PFSK-1 (cell line): ENCODE results near the gene WFS1.

Experiments used
- POLR2AphosphoS5 ChIP-seq: IDR thresholded peaks from 2 replicates; pipeline ENCODE4 v1.6.1; 2012; ENCODE audit warnings: low read depth, mild to moderate bottlenecking, control low read depth, low read length, moderate library complexity
- REST ChIP-seq, 2 experiments: IDR thresholded peaks; 2 replicates each; pipeline versions ENCODE4 v1.6.1 to v1.8.0; 2011 to 2012; ENCODE audit warnings: low read depth in 2 of 2, low read length in 2 of 2, control low read depth in 1 of 2, inconsistent platforms in 1 of 2, mild to moderate bottlenecking in 1 of 2, moderate library complexity in 1 of 2; ENCODE audit not compliant: insufficient read depth in 1 of 2
- TAF1 ChIP-seq: IDR thresholded peaks from 2 replicates; pipeline ENCODE4 v1.6.1; 2012; ENCODE audit warnings: low read length, control low read depth, borderline replicate concordance; ENCODE audit not compliant: insufficient read depth

DNA sequence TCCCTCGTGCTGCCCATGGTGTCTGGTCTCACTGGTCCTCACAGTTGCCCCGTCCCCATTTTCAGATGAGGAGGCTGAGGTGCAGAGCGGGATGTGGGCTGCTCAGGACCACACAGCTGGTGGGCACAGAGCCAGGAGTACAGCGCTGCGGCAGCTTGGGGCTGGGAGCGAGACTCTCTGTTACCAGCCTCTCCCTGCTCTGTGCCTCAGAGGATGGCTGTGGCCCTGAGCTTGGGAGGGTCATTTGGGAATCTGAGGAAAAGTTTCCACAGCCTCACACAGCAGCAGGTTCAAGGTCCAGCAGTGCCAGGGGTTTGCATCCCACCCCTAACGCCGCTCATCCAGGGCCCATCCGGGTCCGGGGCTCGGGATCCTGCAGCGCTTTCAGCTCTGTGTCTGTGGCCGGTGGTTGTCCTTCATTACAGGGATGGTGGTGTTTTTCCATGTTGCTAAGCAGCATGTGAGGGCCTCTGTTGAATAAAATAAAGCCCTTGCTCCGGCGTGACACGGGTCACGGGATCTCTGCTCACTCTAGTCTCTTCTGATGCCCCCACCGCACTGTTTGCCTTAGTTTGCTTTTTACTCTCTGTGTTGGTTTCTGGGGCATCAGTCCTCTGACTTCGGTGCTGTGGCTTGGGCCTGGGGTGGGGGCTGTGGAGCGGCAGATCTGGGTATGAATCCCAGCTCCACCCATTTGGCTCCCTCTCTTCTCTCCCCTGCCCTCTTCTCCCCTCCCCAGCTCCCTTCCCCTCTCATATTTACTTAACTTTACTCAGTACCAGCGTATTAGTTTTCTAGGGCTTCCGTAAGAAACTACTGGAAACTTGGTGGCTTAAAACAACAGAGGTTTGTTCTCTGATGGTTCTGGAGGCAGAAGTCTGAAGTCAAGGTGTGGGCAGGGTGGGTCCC is 6.5 kb downstream of the WFS1 start:
- TF ChIP-seq POLR2AphosphoS5 (no peak), REST (IDR thresholded peaks at IDR 0.05; ENCODE audit: insufficient read depth in 1 of 2, low read depth in 2 of 2, low read length in 2 of 2) (no peak), TAF1 (no peak)
